ENCODE data around the gene RANBP3.
"Not testable (repeated sequence)": the region's sequence is repeated elsewhere in the genome, so short reads cannot be mapped to it uniquely, and the experiment has no call there.

- not testable (repeated sequence) for TF ChIP-seq CTCF (conservative IDR thresholded peaks at IDR 0.05); EZH2 (IDR thresholded peaks at IDR 0.05; ENCODE audit: low read depth)
These were observed 93.7 kb downstream of the RANBP3 start for GRCh38 chr19:5884065-5884811.

All from PC-9 (cell line).